Hepatocyte (in vitro differentiated cells): Measurements from ENCODE around the gene ACAP3. TPM values are rescaled to one million over a fixed set of nuclear protein-coding genes. Genes with fewer than 3 reads are reported as not detected.

Experiments used
- DNase-seq: peaks from one replicate; pipeline ENCODE4 v3.0.0-alpha.2; 2016; ENCODE audit warnings: low spot score
- H2AFZ ChIP-seq: fragments of 200-600 bp; sonication (generic); 2 replicates; pipeline ENCODE4 v1.6.0; 2016; ENCODE audit warnings: antibody characterized with exemption, mild to moderate bottlenecking
- H3K27ac ChIP-seq: fragments of 200-600 bp; sonication (generic); 2 replicates; pipeline ENCODE4 v1.5.1; 2016; ENCODE audit warnings: mild to moderate bottlenecking
- H3K27me3 ChIP-seq: fragments of 200-600 bp; sonication (generic); 2 replicates; pipeline ENCODE4 v1.6.1; 2016
- H3K36me3 ChIP-seq: fragments of 200-600 bp; sonication (generic); replicated peaks from 2 replicates; pipeline ENCODE4 v1.5.1; 2016; ENCODE audit warnings: low read depth; ENCODE audit not compliant: insufficient read depth
- H3K4me1 ChIP-seq: fragments of 200-600 bp; sonication (generic); 2 replicates; pipeline ENCODE4 v1.5.1; 2016; ENCODE audit warnings: mild to moderate bottlenecking, moderate library complexity; ENCODE audit not compliant: insufficient read depth
- H3K4me2 ChIP-seq: fragments of 200-600 bp; sonication (generic); 2 replicates; pipeline ENCODE4 v1.6.0; 2016
- H3K4me3 ChIP-seq: fragments of 200-600 bp; sonication (generic); 2 replicates; pipeline ENCODE4 v1.5.1; 2016; ENCODE audit warnings: mild to moderate bottlenecking
- H3K79me2 ChIP-seq: fragments of 200-600 bp; sonication (generic); 2 replicates; pipeline ENCODE4 v1.6.0; 2017; ENCODE audit warnings: mild to moderate bottlenecking
- H3K9me2 ChIP-seq: fragments of 200-600 bp; sonication (generic); replicated peaks from 2 replicates; pipeline ENCODE4 v1.6.0; 2017; ENCODE audit warnings: mild to moderate bottlenecking; ENCODE audit not compliant: insufficient read depth
- H3K9me3 ChIP-seq: fragments of 200-600 bp; sonication (generic); 2 replicates; pipeline ENCODE4 v1.5.1; 2016; ENCODE audit warnings: low read depth, mild to moderate bottlenecking
- H4K20me1 ChIP-seq: fragments of 200-600 bp; sonication (generic); 2 replicates; pipeline ENCODE4 v1.6.0; 2016; ENCODE audit warnings: mild to moderate bottlenecking; ENCODE audit not compliant: insufficient read depth, poor library complexity, severe bottlenecking
- CTCF ChIP-seq: fragments of 200-600 bp; sonication (generic); IDR thresholded peaks from 2 replicates; pipeline ENCODE4 v1.5.1; 2016; ENCODE audit warnings: antibody characterized with exemption, mild to moderate bottlenecking; ENCODE audit not compliant: poor library complexity
- EZH2 ChIP-seq: fragments of 200-600 bp; sonication (generic); IDR thresholded peaks from 2 replicates; pipeline ENCODE4 v1.6.1; 2016; ENCODE audit warnings: antibody characterized with exemption, mild to moderate bottlenecking, borderline replicate concordance
- EZH2phosphoT487 ChIP-seq: fragments of 200-600 bp; sonication (generic); IDR thresholded peaks from one replicate; pipeline ENCODE4 v1.6.1; 2018; ENCODE audit warnings: antibody characterized with exemption, mild to moderate bottlenecking, low read depth, moderate library complexity; ENCODE audit not compliant: unreplicated experiment, severe bottlenecking
- WGBS: methylation state at CpG from one replicate; pipeline ENCODE4 v1.1.6; 2016; ENCODE audit warnings: low lambda C conversion rate; ENCODE audit errors: missing lambda C conversion rate; 5-methylcytosine and 5-hydroxymethylcytosine counted together
- polyA plus RNA-seq: library from polyadenylated mRNA; unstranded; fragments of >200 nt; fragmentation: Nextera tagmentation; extraction: Ambion mirVana; gene quantifications from 2 replicates; pipeline ENCODE4 v1.2.1, GENCODE V29; 2016
- total RNA-seq: library from RNA; depleted of rRNA; stranded (reverse); fragments of >200 nt; gene quantifications from 2 replicates; pipeline ENCODE4 v1.2.3, GENCODE V29; 2014

The ACAP3 gene
- total and polyA plus RNA-seq, 2 experiments from 2014 or later = 56.0 to 87.1 TPM

GRCh38 chr1:1283821-1284220 is 23.9 kb downstream of the ACAP3 start:
- no peak overlapping the region for H3K27ac ChIP-seq

GRCh38 chr1:1282998-1283397 is 24.7 kb downstream of the ACAP3 start:
- Histone ChIP-seq H3K4me2 (no peak overlapping the region), H3K79me2 (no peaks in the 10 kb centered on the region), H3K9me2 (no peaks in the 10 kb centered on the region), H2AFZ (no peak overlapping the region), H4K20me1 (no peaks in the 10 kb centered on the region), H3K4me1 (no peaks in the 10 kb centered on the region), H3K4me3 (no peak overlapping the region), H3K36me3 (no peaks in the 10 kb centered on the region), H3K27ac (no peak overlapping the region), H3K27me3 (no peaks in the 10 kb centered on the region), H3K9me3 (no peaks in the 10 kb centered on the region)
- TF ChIP-seq CTCF (no peak), EZH2 (no peak), EZH2phosphoT487 (no peak)
- 92% methylated on average over 14 of the region's 14 CpGs for WGBS
- no peak for DNase-seq

More at GRCh38 chr1:1283821-1284220, 23.9 kb downstream of the ACAP3 start:
- no peaks in the 10 kb centered on the region for H3K27me3 ChIP-seq
- H3K79me2 ChIP-seq = no peaks in the 10 kb centered on the region
- no peaks in the 10 kb centered on the region for H3K9me3 ChIP-seq
- H3K4me2 ChIP-seq = no peak overlapping the region
- H3K4me1 ChIP-seq = no peaks in the 10 kb centered on the region
- H3K36me3 ChIP-seq = no peaks in the 10 kb centered on the region
- H2AFZ ChIP-seq = no peak overlapping the region
- no peak overlapping the region for H3K4me3 ChIP-seq
- DNase-seq = no peak
- no peaks in the 10 kb centered on the region for H3K9me2 ChIP-seq
- H4K20me1 ChIP-seq = no peaks in the 10 kb centered on the region
- WGBS = 46% methylated on average over 8 of the region's 9 CpGs
- TF ChIP-seq CTCF (no peak), EZH2 (no peak), EZH2phosphoT487 (no peak)

- TF ChIP-seq EZH2 (no peak), CTCF (no peak), EZH2phosphoT487 (no peak)
- DNase-seq = no peak
- Histone ChIP-seq H4K20me1 (no peaks in the 10 kb centered on the region), H3K27ac (no peak overlapping the region), H3K4me3 (no peak overlapping the region), H3K36me3 (no peaks in the 10 kb centered on the region), H2AFZ (no peak overlapping the region), H3K4me1 (no peaks in the 10 kb centered on the region), H3K4me2 (no peak overlapping the region), H3K27me3 (no peaks in the 10 kb centered on the region), H3K9me3 (no peaks in the 10 kb centered on the region), H3K9me2 (no peaks in the 10 kb centered on the region), H3K79me2 (no peaks in the 10 kb centered on the region)
- WGBS = 81% methylated on average over 23 of the region's 26 CpGs
Measured at GRCh38 chr1:1281533-1282321, 26.0 kb downstream of the ACAP3 start.
